Breast epithelium (tissue), 4 donors: Measurements from ENCODE around the gene PSMD8. TPM values are rescaled to one million over a fixed set of nuclear protein-coding genes. Genes with fewer than 3 reads are reported as not detected.
"Not testable (repeated sequence)": the region's sequence is repeated elsewhere in the genome, so short reads cannot be mapped to it uniquely, and the experiment has no call there.

Source experiments
- DNase-seq, 2 donors: peaks; one replicate each; pipeline ENCODE4 v3.0.0-alpha.2; 2019; ENCODE audit warnings: low spot score in 2 of 2
- H3K27ac ChIP-seq, 2 donors: fragments of 200-600 bp; sonication (generic) in 1 of 2; one replicate each; pipeline ENCODE4 v1.5.1; 2016 to 2019; ENCODE audit warnings: mild to moderate bottlenecking in 1 of 2
- H3K27me3 ChIP-seq, 2 donors: fragments of 200-600 bp; sonication (generic) in 1 of 2; one replicate each; pipeline versions ENCODE4 v1.5.1 to v1.6.0; 2017 to 2019; ENCODE audit warnings: control low read depth in 1 of 2, mild to moderate bottlenecking in 1 of 2
- H3K36me3 ChIP-seq: fragments of 200-600 bp; one replicate; pipeline ENCODE4 v1.5.1; 2019
- H3K4me1 ChIP-seq, 2 donors: fragments of 200-600 bp; sonication (generic); one replicate each; pipeline ENCODE4 v1.5.1; 2016 to 2019; ENCODE audit warnings: control low read depth in 1 of 2
- H3K4me3 ChIP-seq, 3 donors: fragments of 200-600 bp; sonication (generic); 1 replicate in 2 of 3; 2 replicates in 1 of 3; pipeline ENCODE4 v1.5.1; 2016 to 2019; ENCODE audit warnings: mild to moderate bottlenecking in 3 of 3, moderate library complexity in 2 of 3
- H3K9me3 ChIP-seq, 2 donors: fragments of 200-600 bp; sonication (generic) in 1 of 2; one replicate each; pipeline ENCODE4 v1.5.1; 2016 to 2019; ENCODE audit warnings: control low read depth in 1 of 2
- CTCF ChIP-seq, 3 donors: fragments of 450-650 bp; IDR thresholded peaks; one replicate each; pipeline ENCODE4 v1.5.1; 2016 to 2017; ENCODE audit warnings: antibody characterized with exemption in 3 of 3, mild to moderate bottlenecking in 3 of 3, moderate library complexity in 3 of 3
- POLR2A ChIP-seq: fragments of 450-650 bp; IDR thresholded peaks from one replicate; pipeline ENCODE4 v1.6.1; 2016; ENCODE audit warnings: antibody characterized with exemption, mild to moderate bottlenecking, moderate library complexity
- POLR2AphosphoS5 ChIP-seq, 3 donors: sonication (generic); formaldehyde crosslinking; IDR thresholded peaks; one replicate each; pipeline ENCODE4 v1.6.1; 2017; ENCODE audit warnings: antibody characterized with exemption in 3 of 3
- intact Hi-C: fragments of 100-400 bp; cut with DNase I; formaldehyde crosslinking; loops from one replicate; pipeline ENCODE4 v1.15.1; 2023; ENCODE audit warnings: low total_unique reads
- total RNA-seq, 3 donors: library from RNA; depleted of rRNA; stranded (reverse); fragments of >200 nt; gene quantifications; one replicate each; pipeline ENCODE4 v1.1.0, GENCODE V29; 2016

PSMD8 gene
- total RNA-seq, 3 donors from 2014 or later, result 203 to 598 (median 218) TPM

DNA sequence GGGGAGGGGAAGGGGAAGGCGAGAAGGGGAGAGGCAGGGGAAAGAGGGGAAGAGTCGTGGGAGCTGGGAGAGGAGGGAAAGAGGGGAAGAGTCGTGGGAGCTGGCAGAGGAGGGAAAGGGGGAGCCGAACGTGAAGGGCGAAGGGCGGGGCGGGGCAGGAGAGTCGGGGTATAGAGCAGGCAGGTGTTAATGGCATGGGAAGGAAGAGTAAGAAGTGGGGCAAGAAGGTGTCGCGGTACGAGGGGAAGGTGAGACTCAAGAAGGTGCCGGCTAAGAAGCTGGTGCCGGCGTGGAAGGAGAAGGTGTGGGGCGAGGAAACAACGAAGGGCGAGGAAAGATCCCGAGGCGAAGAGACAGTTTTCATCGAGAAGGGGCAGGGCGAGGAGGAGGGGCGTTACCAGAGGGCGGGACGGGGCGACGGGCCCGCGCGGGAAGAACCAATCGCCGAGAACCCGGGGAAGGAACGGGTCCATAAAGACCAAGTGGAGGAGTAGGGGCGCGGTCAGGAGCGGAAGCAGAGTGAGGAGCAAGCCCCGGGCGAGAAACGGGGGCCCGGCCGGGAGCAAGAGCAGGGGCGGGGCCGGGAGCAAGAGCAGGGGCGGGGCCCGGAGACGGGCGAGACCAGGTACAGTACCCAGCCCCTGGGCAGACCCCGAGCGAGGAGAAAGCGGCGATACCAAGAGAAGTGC lies 38.3 kb upstream of the PSMD8 start:
- no peaks in the 10 kb centered on the region for H3K36me3 ChIP-seq
- peak; percentile 40 for TF ChIP-seq POLR2A
- TF ChIP-seq POLR2AphosphoS5 (IDR thresholded peaks at IDR 0.05), result peak in 2 of 3 donors; percentile 18 to 75
- no peak for TF ChIP-seq CTCF (IDR thresholded peaks at IDR 0.05)
- no peaks in the 10 kb centered on the region for H3K4me1 ChIP-seq
- no peaks in the 10 kb centered on the region for H3K27me3 ChIP-seq
- peak overlapping the region; percentile 76 to 78 (median 76) for H3K4me3 ChIP-seq
- peak; percentile 94 to 95 for DNase-seq
- H3K9me3 ChIP-seq, result no peaks in the 10 kb centered on the region
- intact Hi-C loops, result loop anchor here (10.0 kb wide), 1 partner anchor 91 kb away; no protein-coding TSS in a partner anchor
- peak overlapping the region; percentile 97 to 100 for H3K27ac ChIP-seq

GRCh38 chr19:38336638-38337359 lies 37.6 kb upstream of the PSMD8 start:
- peak overlapping the region; percentile 76 to 78 (median 76) for H3K4me3 ChIP-seq
- H3K4me1 ChIP-seq, result no peaks in the 10 kb centered on the region
- peak; percentile 95 to 97 for DNase-seq
- no peaks in the 10 kb centered on the region for H3K36me3 ChIP-seq
- intact Hi-C loops, result loop anchor here (10.0 kb wide), 1 partner anchor 92 kb away; no protein-coding TSS in a partner anchor
- H3K27ac ChIP-seq, result peak overlapping the region; percentile 97 to 100
- H3K27me3 ChIP-seq, result no peaks in the 10 kb centered on the region
- no peak for TF ChIP-seq POLR2AphosphoS5 (IDR thresholded peaks at IDR 0.05)
- TF ChIP-seq CTCF (IDR thresholded peaks at IDR 0.05), result no peak
- no peak for TF ChIP-seq POLR2A
- no peaks in the 10 kb centered on the region for H3K9me3 ChIP-seq

DNA sequence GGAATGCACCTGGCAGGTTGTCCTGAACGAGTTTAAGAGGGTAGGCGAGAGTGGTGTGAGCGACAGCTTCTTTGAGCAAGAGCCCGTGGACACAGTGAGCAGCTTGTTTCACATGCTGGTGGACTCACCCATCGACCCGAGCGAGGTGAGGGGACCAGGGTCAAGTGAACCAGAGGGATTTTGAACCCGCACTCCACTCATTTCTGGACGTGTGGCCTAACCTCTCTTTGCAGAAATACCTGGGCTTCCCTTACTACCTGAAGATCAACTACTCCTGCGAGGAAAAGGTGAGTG lies 37.1 kb upstream of the PSMD8 start:
- no peak for DNase-seq
- peak overlapping the region; percentile 76 to 78 (median 76) for H3K4me3 ChIP-seq
- no peaks in the 10 kb centered on the region for H3K27me3 ChIP-seq
- no peaks in the 10 kb centered on the region for H3K4me1 ChIP-seq
- TF ChIP-seq POLR2A, result no peak
- no peak for TF ChIP-seq POLR2AphosphoS5 (IDR thresholded peaks at IDR 0.05)
- TF ChIP-seq CTCF (IDR thresholded peaks at IDR 0.05), result no peak
- intact Hi-C loops, result loop anchor here (10.0 kb wide), 1 partner anchor 93 kb away; no protein-coding TSS in a partner anchor
- H3K9me3 ChIP-seq, result no peaks in the 10 kb centered on the region
- H3K27ac ChIP-seq, result peak overlapping the region; percentile 97 to 100
- no peaks in the 10 kb centered on the region for H3K36me3 ChIP-seq

GRCh38 chr19:38339011-38339410 lies 35.4 kb upstream of the PSMD8 start:
- not testable (repeated sequence) for H3K27me3 ChIP-seq, H3K4me3 ChIP-seq, DNase-seq, H3K27ac ChIP-seq, H3K4me1 ChIP-seq, H3K36me3 ChIP-seq, H3K9me3 ChIP-seq
- intact Hi-C loops, result loop anchor here (10.0 kb wide), 1 partner anchor 94 kb away; no protein-coding TSS in a partner anchor

GRCh38 chr19:38340927-38341326 lies 33.4 kb upstream of the PSMD8 start:
- Histone ChIP-seq H3K9me3 (no peaks in the 10 kb centered on the region), H3K36me3 (no peaks in the 10 kb centered on the region), H3K27ac (no peak overlapping the region), H3K4me1 (no peaks in the 10 kb centered on the region), H3K27me3 (no peaks in the 10 kb centered on the region), H3K4me3 (no peak overlapping the region)
- DNase-seq, result no peak
- intact Hi-C loops, result loop anchor here (10.0 kb wide), 1 partner anchor 566 kb away; the partner anchor contains the start of gene ZNF573
- TF ChIP-seq POLR2AphosphoS5 (IDR thresholded peaks at IDR 0.05) (no peak), POLR2A (no peak), CTCF (IDR thresholded peaks at IDR 0.05) (no peak)
